Activated CD4-positive, CD25-positive, alpha-beta regulatory T cell (primary cell): ENCODE measurements around the gene CHRFAM7A.
"Not testable (repeated sequence)": the region's sequence is repeated elsewhere in the genome, so short reads cannot be mapped to it uniquely, and the experiment has no call there.

ENCODE experiments used
- DNase-seq, 4 experiments: peaks; one replicate each; lab custom pipeline; 2025; lab: John Stamatoyannopoulos, UW

CHRFAM7A gene

DNA sequence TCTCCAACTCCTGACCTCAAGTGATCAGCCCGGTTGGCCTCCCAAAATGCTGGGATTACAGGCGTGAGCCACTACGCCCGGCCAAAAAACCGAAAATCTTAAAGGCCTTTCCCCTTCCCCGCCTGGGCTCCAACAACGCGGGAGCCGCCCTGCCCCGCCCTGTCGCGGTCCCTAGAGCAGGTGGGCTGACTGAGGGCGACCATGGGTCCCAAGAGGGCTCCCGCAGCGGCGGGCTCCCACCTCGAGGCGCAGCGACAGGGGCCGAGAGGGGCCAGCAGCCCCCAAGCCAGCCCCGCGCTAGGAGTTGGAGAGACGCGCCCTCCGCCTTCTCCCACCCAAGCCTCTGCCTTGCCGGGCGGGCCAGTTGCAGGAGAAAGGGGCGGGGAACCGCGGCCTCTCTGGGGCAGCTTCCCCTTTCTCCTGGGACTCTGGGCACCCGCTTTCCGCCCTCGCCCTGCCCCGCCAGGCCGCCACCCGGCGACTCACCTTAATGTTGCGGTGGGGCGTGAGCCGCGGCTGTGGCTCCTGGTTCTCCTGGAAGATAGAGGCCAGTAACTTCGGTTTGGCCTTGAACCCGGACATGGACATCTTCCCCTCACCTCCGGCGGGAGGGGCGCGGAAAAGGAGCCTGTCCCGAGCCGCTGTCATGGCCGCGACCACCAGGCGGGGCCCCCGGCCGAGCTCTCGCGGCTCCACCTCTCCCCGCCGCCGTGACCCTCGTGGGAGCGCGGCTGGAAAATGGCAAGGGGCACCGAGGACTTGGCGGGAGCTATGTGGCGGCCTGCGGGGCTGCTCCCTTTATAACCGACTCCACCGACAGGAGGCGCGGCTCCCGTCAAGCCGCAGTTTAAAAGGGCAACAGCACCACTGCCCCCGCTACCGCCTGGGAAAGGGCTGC lies at the start of gene CHRFAM7A:
Gene CHRFAM7A (minus strand): TSS at position 775 of the 898 bp plus-strand sequence. CDS start 10,189 bp downstream, outside the sequence.
- DNase-seq = not testable (repeated sequence)

GRCh38 chr15:30438348-30438747 lies 45.0 kb upstream of the CHRFAM7A start:
- not testable (repeated sequence) for DNase-seq

DNA sequence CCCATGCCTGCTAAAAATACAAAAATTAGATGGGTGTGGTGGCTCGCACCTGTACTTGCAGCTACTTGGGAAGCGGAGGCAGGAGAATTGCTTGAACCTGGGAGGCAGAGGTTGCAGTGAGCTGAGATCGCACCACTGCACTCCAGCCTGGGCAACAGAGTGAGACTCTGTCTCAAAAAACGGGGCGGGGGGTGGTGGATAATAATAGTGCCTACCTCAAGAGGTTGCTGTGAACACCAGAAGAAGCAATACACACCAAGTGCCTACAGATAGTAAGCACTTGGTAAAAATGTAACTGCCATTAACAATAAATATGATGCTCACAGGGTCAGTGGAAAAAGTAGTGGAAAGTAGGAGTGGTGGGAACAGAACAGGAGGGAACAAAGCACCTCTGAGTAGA lies 42.5 kb upstream of the CHRFAM7A start:
- not testable (repeated sequence) for DNase-seq

DNA sequence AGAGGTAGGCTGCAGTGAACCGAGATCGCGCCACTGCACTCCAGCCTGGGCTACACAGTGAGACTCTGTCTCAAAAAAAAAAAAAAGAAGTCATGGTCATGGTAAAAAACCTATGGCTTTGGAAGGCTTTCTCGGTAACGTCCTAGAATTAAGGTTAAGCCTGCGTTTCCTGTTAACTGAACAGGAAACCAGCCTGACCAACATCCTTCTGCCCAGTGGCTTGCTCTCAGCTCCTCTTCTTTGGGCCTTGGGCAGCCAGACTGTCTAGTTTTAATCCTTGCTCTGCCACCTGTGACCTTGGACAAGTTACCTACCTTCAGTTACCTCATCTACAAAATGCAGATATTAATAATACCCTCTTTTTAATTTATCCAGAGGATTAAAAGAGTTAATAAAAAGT lies 27.4 kb upstream of the CHRFAM7A start:
- not testable (repeated sequence) for DNase-seq

DNA sequence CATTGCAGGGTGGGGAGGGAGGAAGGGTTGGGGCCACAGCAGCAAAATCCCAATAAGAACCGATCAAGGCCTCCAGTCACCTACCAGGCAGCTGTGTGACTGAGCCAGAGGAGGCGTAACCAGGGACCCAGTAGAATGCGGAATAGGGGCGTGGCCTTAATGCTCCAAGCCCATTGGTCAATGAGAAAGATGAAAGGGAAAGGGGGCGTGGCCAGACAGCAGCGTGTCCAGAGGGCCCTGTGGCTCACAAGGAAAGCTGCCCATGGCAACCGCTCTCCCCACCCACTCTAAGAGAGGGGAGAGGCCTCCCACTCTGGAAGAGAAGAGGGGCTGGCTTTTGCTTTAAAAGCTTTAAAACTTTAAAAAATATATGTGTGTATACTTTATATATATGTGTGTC lies 20.8 kb upstream of the CHRFAM7A start, which contains the start of gene GOLGA8R:
Gene GOLGA8R (minus strand): TSS at position 101 of the 400 bp plus-strand sequence. CDS start 98 bp downstream, at position 3.
- DNase-seq = not testable (repeated sequence)

DNA sequence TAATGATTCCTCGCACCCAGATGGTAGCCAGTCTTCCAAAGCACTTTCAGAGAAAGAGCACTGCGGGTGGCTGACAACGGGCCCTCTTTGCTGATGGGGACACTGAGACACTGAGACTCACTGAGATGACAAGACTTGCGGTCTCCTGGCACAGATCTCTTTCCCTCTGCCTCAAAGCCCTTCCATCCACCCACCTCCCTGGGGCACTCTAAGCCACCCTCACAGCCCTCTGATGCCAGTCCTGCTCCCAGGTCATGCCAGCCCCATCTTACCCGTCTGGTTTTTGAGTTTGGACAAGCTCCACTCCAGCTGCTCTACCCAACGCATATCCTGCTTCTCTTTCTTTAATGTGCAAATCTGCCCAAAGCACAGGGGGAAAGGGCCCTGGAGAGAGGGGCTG lies 14.3 kb upstream of the CHRFAM7A start:
- not testable (repeated sequence) for DNase-seq

DNA sequence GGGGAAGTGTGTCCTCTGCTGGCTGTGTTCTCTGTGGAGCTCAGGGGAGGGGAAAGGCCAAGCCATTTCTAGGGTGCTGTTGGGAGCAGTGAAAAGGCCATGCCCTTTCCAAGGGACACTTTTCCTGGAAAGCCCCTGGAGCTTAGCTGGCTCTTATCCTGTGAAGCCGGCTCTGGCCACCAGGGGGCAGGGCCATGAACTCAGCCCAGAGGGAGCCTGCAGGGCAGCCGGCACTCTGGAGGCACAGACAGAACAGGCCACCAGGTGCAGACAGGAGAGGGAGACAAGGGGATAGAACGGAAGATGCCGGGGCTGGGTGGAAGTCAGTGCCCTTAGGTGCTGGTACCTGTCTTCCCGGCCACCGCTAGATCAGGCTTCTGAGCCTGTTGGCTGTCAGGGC lies 5.6 kb upstream of the CHRFAM7A start:
- not testable (repeated sequence) for DNase-seq

DNA sequence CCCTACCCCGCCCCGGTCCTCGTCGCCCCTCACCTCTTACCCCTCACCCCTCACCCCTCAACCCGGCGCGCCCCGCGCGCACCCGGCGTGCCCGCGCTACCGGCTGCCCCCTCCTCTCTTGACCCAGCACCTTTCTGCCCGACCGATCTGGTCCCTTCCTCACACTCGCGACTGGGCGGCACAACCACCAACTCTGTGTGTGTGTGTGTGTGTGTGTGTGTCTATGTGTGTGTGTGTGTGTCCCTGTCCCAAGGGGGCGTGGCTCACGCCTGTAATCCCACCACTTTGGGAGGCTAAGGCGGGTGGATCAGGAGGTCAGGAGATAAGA lies 288 bp upstream of the CHRFAM7A start:
- not testable (repeated sequence) for DNase-seq

DNA sequence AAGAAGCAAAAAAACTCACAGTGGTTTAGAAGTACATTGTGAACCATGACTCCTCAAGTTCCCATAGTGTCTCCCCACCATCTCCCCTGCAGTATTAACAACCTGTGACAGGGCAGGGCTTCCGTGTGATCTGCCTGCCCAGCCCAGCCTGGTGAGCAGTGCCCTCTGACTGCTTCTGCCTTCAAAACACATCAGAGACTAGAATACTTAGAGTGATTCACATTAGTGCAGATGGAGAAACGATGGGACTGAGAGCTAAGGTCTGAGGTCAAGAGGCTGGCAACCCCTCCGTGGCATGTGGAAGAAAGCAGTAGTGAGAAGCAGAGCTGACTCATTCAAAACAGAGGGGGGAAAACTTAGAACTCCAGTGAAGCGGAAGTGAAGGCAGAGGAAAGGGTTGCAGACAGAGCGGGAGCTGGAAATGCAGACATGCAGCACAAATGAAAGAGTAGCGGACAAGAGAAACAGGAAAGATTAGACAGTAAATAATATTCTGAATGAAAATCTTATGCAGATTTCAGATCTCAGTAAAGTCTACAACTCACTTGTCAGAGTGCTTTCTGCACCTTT lies 6.9 kb downstream of the CHRFAM7A start:
- DNase-seq = not testable (repeated sequence)

DNA sequence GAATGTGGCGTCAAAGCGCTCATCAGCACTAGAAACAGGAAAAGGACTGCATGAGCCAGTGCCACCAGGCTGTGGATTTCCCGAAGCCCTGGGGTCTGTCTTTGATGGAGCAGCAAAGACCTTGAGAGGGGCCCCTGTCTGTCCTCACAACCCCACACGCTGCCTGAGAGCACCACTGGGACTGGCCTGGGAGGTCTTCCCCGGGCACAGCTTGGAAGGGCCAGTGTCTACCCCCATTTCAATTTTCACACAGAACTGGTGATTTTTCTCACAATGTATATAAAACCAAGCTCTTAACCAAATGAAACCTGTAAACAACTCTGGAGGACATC lies 16.3 kb downstream of the CHRFAM7A start:
- DNase-seq = not testable (repeated sequence)

- not testable (repeated sequence) for DNase-seq
Measured at GRCh38 chr15:30376375-30377081, 16.8 kb downstream of the CHRFAM7A start.

GRCh38 chr15:30375872-30376271 lies 17.5 kb downstream of the CHRFAM7A start:
- not testable (repeated sequence) for DNase-seq

DNA sequence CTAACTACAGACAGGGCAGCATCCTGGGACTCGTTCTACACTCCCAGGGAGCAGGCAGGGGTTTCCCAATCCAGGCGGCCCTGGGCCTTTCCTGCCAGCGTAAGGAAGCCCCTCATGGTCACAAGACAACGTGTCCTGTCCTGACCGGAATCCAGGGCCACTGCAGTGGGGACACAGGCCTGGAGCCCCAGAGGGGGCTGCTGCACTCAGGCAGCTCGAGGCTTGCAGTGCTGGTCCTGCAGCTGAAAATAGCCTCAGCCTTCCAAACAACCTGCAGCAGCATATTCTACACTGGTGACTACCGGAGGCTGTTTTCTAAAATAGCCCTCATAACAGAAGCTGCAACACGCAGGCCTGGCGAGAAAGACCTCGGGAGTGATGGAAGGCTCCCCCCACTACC lies 18.5 kb downstream of the CHRFAM7A start:
- not testable (repeated sequence) for DNase-seq

DNA sequence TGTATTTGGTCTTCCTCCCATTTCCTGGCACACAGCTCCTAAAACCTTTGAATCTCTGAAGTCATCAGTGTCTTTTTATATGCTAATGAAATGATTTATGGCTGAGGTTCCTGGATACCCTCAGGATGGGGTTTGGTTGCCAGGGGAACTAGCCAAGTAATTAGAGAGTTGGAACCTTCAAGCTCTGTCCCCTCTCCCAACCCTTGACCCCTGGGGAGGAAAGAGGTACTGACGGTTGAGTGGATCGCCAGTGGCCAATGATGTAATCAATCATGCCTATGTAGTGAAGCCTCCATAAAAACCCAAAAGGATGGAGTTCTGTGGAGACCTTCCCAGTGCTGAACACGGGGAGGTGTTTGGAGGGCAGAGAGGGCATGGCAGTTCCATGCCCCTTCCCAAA lies 25.1 kb downstream of the CHRFAM7A start:
- DNase-seq = not testable (repeated sequence)

DNA sequence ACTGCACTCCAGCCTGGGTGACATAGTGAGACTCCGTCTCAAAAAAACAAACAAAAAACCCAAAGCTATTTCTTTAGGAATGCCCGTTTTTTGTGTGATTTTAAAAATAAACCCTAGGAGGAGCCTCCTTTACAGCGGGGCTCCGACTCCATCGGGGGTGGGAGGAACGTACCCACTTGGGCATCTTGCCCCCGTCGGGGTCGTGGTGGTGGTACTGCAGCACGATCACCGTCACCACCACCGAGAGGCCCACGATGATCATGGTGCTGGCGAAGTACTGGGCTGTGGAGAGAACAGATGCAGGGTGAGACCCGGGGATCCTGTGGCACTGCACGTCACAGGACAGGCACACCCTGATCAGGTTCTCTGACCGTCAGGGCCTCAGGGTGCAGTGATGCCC lies 26.1 kb downstream of the CHRFAM7A start:
- DNase-seq = not testable (repeated sequence)

- not testable (repeated sequence) for DNase-seq
Measured at GRCh38 chr15:30361404-30361803, 31.9 kb downstream of the CHRFAM7A start.

DNA sequence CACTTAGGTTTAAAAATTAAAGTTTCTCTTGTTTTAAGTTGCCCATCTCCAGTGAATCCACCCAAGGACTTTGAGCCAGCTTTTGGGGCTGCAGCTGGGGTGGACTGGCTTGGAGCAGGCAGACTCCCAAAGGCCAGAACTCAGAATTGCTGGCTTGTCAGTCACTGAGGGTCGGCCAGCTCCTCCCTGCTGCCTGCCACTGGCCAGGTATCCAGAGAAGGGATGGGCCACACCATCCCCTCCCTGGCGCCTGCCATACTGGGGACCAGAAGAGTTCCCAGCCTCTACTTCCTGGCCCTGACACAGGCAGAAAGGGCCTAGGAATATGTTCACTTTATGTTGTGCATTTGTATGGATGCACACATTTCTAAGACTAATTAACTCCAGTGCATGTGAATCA lies 32.4 kb downstream of the CHRFAM7A start:
- DNase-seq = not testable (repeated sequence)

GRCh38 chr15:30355043-30355442 lies 38.3 kb downstream of the CHRFAM7A start:
- not testable (repeated sequence) for DNase-seq

DNA sequence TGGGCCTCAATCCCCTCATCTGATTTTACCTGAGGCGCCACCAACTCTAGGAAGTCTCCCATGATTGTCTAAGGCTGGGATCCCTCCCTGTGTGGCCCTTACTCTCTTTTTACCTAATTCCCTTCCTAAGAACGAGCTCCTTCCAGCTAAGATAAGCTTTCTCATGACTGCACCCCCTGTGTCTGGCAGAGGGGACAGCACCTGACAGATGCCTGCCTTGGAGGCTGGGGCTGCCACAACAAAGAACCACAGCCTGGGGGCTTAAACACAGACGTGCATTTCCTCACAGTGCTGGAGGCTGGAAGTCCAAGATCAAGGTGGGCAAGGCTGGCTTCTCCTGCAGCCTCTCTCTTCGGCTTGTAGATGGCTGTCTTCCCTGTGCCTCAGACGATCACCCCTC lies 43.5 kb downstream of the CHRFAM7A start:
- not testable (repeated sequence) for DNase-seq

DNA sequence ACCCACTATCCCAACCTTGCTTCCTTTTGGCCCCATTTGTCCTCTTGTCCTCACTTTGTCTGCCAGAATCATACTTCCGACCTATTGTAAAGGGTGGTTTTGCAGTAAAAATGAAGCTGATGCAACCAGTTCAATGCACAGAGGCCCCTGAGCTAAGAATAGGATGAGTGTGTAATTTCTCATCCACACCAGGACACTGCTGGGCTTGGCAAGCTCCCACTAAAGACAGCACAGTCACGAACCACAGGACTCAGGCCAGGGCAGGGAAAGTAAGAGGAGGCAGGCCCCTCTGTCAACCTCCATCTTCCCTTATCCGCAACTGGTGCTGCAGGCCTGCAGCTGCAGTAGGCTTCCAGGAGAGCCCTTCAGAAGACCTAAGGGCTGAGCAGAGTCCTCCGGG lies 56.8 kb downstream of the CHRFAM7A start:
- DNase-seq = not testable (repeated sequence)

DNA sequence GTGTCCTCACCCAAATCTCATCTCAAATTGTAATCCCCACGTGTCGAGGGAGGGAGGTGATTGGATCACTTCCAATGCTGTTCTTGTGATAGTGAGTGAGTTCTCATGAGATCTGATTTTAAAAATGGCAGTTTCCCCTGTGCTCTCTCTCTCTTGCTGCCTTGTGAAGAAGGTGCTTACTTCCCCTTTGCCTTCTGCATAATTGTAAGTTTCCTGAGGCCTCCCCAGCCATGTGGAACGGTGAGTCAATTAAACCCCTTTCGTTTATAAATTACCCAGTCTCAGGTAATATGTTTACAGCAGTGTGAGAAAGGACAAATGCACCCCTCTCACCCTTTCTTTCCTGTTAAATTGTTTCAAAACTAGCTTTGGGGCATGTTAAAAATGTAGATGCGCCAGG lies 59.2 kb downstream of the CHRFAM7A start:
- DNase-seq = not testable (repeated sequence)

GRCh38 chr15:30326145-30326544 lies 67.2 kb downstream of the CHRFAM7A start:
- not testable (repeated sequence) for DNase-seq

GRCh38 chr15:30321063-30321462 lies 72.3 kb downstream of the CHRFAM7A start:
- not testable (repeated sequence) for DNase-seq
